Right lobe of liver (tissue), 6 donors: Measurements from ENCODE around the gene DRD3. TPM values are rescaled to one million over a fixed set of nuclear protein-coding genes. Genes with fewer than 3 reads are reported as not detected.

Experiments
- ATAC-seq, 4 donors: fragments of 200-7000 bp; cut with Tn5 transposase; one replicate each; pipeline ENCODE4 v1.9.1; 2020; ENCODE audit warnings: mild to moderate bottlenecking in 4 of 4, moderate library complexity in 4 of 4
- DNase-seq, 3 donors: peaks; one replicate each; pipeline ENCODE4 v3.0.0-alpha.2; 2020
- H3K27ac ChIP-seq, 3 donors: fragments of 200-600 bp; one replicate each; pipeline ENCODE4 v1.8.0; 2022
- H3K27me3 ChIP-seq, 2 donors: fragments of 200-600 bp; one replicate each; pipeline ENCODE4 v1.8.0; 2022
- H3K36me3 ChIP-seq, 4 donors: fragments of 200-600 bp; sonication (generic) in 1 of 4; one replicate each; pipeline versions ENCODE4 v1.5.1 to v1.8.0; 2017 to 2022; ENCODE audit warnings: control low read depth in 1 of 4
- H3K4me1 ChIP-seq, 4 donors: fragments of 200-600 bp; sonication (generic) in 1 of 4; one replicate each; pipeline versions ENCODE4 v1.5.1 to v1.8.0; 2017 to 2022; ENCODE audit warnings: control low read depth in 1 of 4
- H3K4me3 ChIP-seq, 3 donors: fragments of 200-600 bp; one replicate each; pipeline ENCODE4 v1.8.0; 2022
- H3K9me3 ChIP-seq, 4 donors: fragments of 200-600 bp; sonication (generic) in 1 of 4; one replicate each; pipeline versions ENCODE4 v1.5.1 to v1.8.0; 2017 to 2022; ENCODE audit warnings: control low read depth in 1 of 4
- POLR2A ChIP-seq: fragments of 450-650 bp; IDR thresholded peaks from one replicate; pipeline ENCODE4 v1.6.1; 2017; ENCODE audit warnings: antibody characterized with exemption, mild to moderate bottlenecking
- WGBS: methylation state at CpG from one replicate; pipeline ENCODE4 v1.1.6; 2018; ENCODE audit warnings: low coverage, low lambda C conversion rate; ENCODE audit not compliant: insufficient coverage; ENCODE audit errors: missing lambda C conversion rate; 5-methylcytosine and 5-hydroxymethylcytosine counted together
- intact Hi-C, 2 donors: fragments of 100-400 bp; cut with DNase I; formaldehyde crosslinking; loops; one replicate each; pipeline versions ENCODE4 v1.11.2 to v1.14.1; 2022
- total RNA-seq, 6 experiments: library from RNA; depleted of rRNA in 2 of 6; stranded (reverse); fragments of >200 nt in 2 of 6; fragmentation: NEBNext Ultra II Directional in 3 of 6; extraction: Animal tissue kit (Norgen Biotek cat#: 25700) in 3 of 6; gene quantifications; one replicate each; pipeline versions ENCODE4 v1.1.0 to v1.2.4, GENCODE V29; 2016 to 2023
- TF ChIP-seq, protein P1 (sequence below), 4 donors: fragments of 200-600 bp in 3 of 4; fragments of 450-650 bp in 1 of 4; IDR thresholded peaks; one replicate each; pipeline versions ENCODE4 v1.5.1 to v1.8.0; 2016 to 2022; ENCODE audit warnings: antibody characterized with exemption in 4 of 4, mild to moderate bottlenecking in 2 of 4
- donor health status: DM: no; HTN: yes; CAD: no.
- donor health status: DM: no; HTN: no; CAD: no.
- donor health status: DM: no; HTN: no; CAD: no.
- donor health status: DM: no; HTN: yes; CAD: no.
- donor health status: DM: no; HTN: yes; CAD: no.

Gene DRD3
- total RNA-seq, 6 experiments from 2014 or later, result not detected

DNA sequence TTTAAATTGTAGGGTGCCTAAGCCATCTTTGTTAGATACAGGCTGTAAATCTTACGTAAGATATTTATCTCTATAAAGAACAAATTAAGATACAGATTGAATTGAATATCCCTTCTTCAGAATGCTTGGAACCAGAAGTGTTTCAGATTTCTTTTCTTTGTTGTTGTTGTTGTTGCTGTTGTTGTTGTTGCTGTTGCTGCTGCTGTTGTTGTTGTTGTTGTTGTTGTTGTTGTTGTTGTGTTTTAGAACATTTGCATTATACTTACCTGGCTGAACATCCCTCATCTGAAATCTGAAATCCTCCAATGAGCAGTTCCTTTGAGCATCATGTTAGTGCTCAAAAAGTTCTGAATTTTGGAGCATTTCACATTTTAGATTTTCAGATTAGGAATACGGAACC lies 95.7 kb downstream of the DRD3 start:
- Histone ChIP-seq H3K36me3 (peaks cover 0 to 44% (median 11%) of the 10 kb centered on the region in 4 donors), H3K27ac (no peak overlapping the region), H3K4me3 (no peak overlapping the region), H3K4me1 (no peaks in the 10 kb centered on the region), H3K27me3 (no peaks in the 10 kb centered on the region), H3K9me3 (no peaks in the 10 kb centered on the region)
- TF ChIP-seq POLR2A, result no peak
- TF ChIP-seq, protein P1, sequence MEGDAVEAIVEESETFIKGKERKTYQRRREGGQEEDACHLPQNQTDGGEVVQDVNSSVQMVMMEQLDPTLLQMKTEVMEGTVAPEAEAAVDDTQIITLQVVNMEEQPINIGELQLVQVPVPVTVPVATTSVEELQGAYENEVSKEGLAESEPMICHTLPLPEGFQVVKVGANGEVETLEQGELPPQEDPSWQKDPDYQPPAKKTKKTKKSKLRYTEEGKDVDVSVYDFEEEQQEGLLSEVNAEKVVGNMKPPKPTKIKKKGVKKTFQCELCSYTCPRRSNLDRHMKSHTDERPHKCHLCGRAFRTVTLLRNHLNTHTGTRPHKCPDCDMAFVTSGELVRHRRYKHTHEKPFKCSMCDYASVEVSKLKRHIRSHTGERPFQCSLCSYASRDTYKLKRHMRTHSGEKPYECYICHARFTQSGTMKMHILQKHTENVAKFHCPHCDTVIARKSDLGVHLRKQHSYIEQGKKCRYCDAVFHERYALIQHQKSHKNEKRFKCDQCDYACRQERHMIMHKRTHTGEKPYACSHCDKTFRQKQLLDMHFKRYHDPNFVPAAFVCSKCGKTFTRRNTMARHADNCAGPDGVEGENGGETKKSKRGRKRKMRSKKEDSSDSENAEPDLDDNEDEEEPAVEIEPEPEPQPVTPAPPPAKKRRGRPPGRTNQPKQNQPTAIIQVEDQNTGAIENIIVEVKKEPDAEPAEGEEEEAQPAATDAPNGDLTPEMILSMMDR (IDR thresholded peaks at IDR 0.05), result no peak
- no peak for DNase-seq
- no peak for ATAC-seq
- intact Hi-C loops, result no loop called here
- 90% methylated on average over 2 of the region's 2 CpGs for WGBS

DNA sequence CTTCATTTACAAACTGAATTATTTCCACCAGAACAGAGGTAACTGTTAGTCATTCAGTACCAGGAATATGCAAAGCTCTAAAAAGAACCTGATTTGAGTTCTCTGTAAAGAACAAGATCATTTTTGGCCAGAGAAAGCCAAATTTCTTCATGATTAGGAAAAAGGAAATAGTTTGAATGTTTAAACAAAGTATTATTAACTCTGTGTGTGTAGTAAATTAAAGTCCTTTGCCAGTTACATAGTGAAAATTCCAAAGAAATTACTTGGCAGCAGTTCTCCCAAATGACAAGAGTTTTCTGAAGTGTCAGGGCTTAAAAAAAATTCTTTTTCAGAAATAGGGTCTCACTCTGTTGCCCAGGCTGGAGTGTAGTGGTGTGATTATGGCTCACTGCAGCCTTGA lies 97.8 kb downstream of the DRD3 start:
- no peak overlapping the region for H3K4me3 ChIP-seq
- intact Hi-C loops, result no loop called here
- TF ChIP-seq, protein P1 (IDR thresholded peaks at IDR 0.05), result no peak
- TF ChIP-seq POLR2A, result no peak
- no peak overlapping the region for H3K27ac ChIP-seq
- DNase-seq, result no peak
- peaks cover 0 to 49% (median 14%) of the 10 kb centered on the region in 4 donors for H3K36me3 ChIP-seq
- H3K4me1 ChIP-seq, result no peaks in the 10 kb centered on the region
- no peak for ATAC-seq
- no peaks in the 10 kb centered on the region for H3K27me3 ChIP-seq
- no peaks in the 10 kb centered on the region for H3K9me3 ChIP-seq

DNA sequence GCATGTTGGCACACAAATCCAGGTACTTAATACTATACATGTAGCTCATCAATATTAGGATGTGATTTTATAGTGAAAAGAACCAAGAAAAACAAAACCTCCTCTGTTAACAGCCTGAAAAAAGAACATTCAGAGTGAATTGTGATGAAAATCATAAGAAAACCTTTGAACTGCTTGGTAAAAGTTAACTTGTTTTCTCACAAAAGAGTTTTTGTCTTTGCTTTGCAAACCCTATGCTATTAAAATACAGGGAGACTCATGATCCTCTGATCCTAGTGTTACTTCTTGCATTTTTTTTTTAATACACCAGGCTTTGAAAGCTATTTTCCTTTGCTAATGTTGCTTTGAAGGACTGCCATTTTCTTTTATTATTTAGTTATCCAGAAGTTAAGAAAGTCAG lies 98.7 kb downstream of the DRD3 start:
- H3K4me1 ChIP-seq, result no peaks in the 10 kb centered on the region
- ATAC-seq (no peak), DNase-seq (no peak)
- no peaks in the 10 kb centered on the region for H3K27me3 ChIP-seq
- H3K36me3 ChIP-seq, result peaks cover 0 to 51% (median 17%) of the 10 kb centered on the region in 4 donors
- no peaks in the 10 kb centered on the region for H3K9me3 ChIP-seq
- TF ChIP-seq, protein P1 (IDR thresholded peaks at IDR 0.05), result no peak
- no peak for TF ChIP-seq POLR2A
- no peak overlapping the region for H3K27ac ChIP-seq
- intact Hi-C loops, result no loop called here
- H3K4me3 ChIP-seq, result no peak overlapping the region

DNA sequence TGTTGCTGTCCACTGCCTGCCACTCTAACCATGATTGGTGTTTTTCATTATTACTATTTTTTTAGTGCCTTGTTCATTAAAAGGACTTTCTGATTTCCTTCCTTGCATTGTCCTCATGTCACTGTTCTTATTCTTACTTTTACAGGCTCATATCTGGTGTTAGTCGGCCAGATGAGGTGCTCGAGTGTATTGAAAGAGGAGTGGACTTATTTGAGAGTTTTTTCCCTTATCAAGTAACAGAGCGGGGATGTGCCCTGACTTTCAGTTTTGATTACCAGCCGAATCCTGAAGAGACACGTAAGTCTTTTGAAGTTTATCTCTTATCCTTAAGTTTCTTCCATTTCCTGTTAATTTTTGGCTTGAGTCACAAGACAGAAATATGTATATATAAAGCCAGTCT lies 99.1 kb downstream of the DRD3 start:
- Histone ChIP-seq H3K36me3 (peaks cover 0 to 54% (median 18%) of the 10 kb centered on the region in 4 donors), H3K27me3 (no peaks in the 10 kb centered on the region), H3K4me3 (no peak overlapping the region), H3K4me1 (no peaks in the 10 kb centered on the region), H3K9me3 (no peaks in the 10 kb centered on the region), H3K27ac (no peak overlapping the region)
- ATAC-seq (peak in 1 of 4 donors; percentile 45), DNase-seq (no peak)
- intact Hi-C loops, result no loop called here
- 60% methylated on average over 5 of the region's 5 CpGs for WGBS
- TF ChIP-seq, protein P1 (IDR thresholded peaks at IDR 0.05), result no peak
- no peak for TF ChIP-seq POLR2A

DNA sequence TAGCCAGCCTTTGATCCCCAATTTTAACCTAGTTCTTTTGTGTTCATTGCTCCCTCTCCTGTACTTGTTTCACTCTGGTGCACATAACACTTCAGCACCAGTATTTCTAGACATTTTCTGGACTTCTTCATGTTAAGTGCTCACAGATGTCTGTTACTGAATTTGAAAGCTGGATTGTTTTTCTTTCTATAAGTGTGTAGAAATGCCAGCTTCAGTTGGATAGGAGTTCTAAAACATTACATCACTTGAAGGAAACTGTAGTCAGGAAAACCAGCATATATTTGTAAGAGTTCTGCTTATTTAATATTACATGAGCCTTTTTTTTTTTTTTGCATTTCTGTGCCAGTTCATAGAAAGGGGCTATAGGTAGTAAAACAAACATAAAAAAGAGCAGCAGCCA lies 100.7 kb downstream of the DRD3 start:
- H3K27ac ChIP-seq, result no peak overlapping the region
- H3K4me1 ChIP-seq, result no peaks in the 10 kb centered on the region
- intact Hi-C loops, result no loop called here
- ATAC-seq, result no peak
- H3K36me3 ChIP-seq, result peaks cover 0 to 57% (median 23%) of the 10 kb centered on the region in 4 donors
- H3K27me3 ChIP-seq, result no peaks in the 10 kb centered on the region
- no peak overlapping the region for H3K4me3 ChIP-seq
- no peak for DNase-seq
- no peak for TF ChIP-seq POLR2A
- TF ChIP-seq, protein P1 (IDR thresholded peaks at IDR 0.05), result no peak
- no peaks in the 10 kb centered on the region for H3K9me3 ChIP-seq
